BJ (cell line): ENCODE data around the gene ABCC8. TPM values are rescaled to one million over a fixed set of nuclear protein-coding genes. Genes with fewer than 3 reads are reported as not detected.

Experiments used
- CTCF ChIA-PET: fragments of 350-600 bp; formaldehyde crosslinking; extraction: SDS; loops from one replicate; lab custom pipeline; 2021; ENCODE audit warnings: antibody characterized with exemption, inconsistent platforms; lab: Yijun Ruan, JAX
- POLR2A ChIA-PET: fragments of 300-600 bp; sonication (Branson Sonifier 250); formaldehyde crosslinking; extraction: SDS; loops from one replicate; lab custom pipeline; 2021; ENCODE audit warnings: antibody characterized with exemption; lab: Charles Lee
- DNase-seq: peaks from one replicate; pipeline ENCODE4 v3.0.0-alpha.2; 2011; ENCODE audit warnings: low read depth
- H3K27me3 ChIP-seq: 2 replicates; pipeline ENCODE4 v1.6.0; 2011; ENCODE audit warnings: low read length; ENCODE audit not compliant: control insufficient read depth, insufficient read depth
- H3K36me3 ChIP-seq: 2 replicates; pipeline ENCODE4 v1.5.1; 2011; ENCODE audit warnings: low read length; ENCODE audit not compliant: control insufficient read depth, insufficient read depth
- H3K4me3 ChIP-seq: 2 replicates; pipeline ENCODE4 v1.5.1; 2011; ENCODE audit warnings: low read depth, mild to moderate bottlenecking, control low read depth, low read length
- CTCF ChIP-seq: IDR thresholded peaks from 2 replicates; pipeline ENCODE4 v1.5.1; 2011; ENCODE audit warnings: low read depth, mild to moderate bottlenecking, control low read depth, inconsistent platforms, low read length, moderate library complexity; ENCODE audit not compliant: insufficient read depth
- polyA plus RNA-seq: library from polyadenylated mRNA; depleted of rRNA; stranded (reverse); fragments of >200 nt; gene quantifications from 2 replicates; pipeline ENCODE4 v1.2.3, GENCODE V29; 2011

ABCC8 gene
- polyA plus RNA-seq, 1 experiment = not detected

GRCh38 chr11:17475666-17476316 is 854 bp downstream of the ABCC8 start:
- DNase-seq = no peak
- no peak for TF ChIP-seq CTCF
- Histone ChIP-seq H3K36me3 (no peaks in the 10 kb centered on the region), H3K27me3 (peaks cover 29% of the 10 kb centered on the region), H3K4me3 (no peak overlapping the region)
- POLR2A ChIA-PET = no interaction called here
- CTCF ChIA-PET = no interaction called here

- no peak for TF ChIP-seq CTCF
- Histone ChIP-seq H3K4me3 (no peak overlapping the region), H3K36me3 (no peaks in the 10 kb centered on the region), H3K27me3 (peaks cover 25% of the 10 kb centered on the region)
- POLR2A ChIA-PET = no interaction called here
- no peak for DNase-seq
- CTCF ChIA-PET = no interaction called here
These were observed 3.4 kb downstream of the ABCC8 start for GRCh38 chr11:17473071-17473744.

- TF ChIP-seq CTCF = no peak
- CTCF ChIA-PET = interaction anchor here (1.1 kb wide), 1 partner anchor 89 kb away, joined by 3 read pairs; no protein-coding TSS in a partner anchor
- DNase-seq = no peak
- Histone ChIP-seq H3K4me3 (no peak overlapping the region), H3K36me3 (no peaks in the 10 kb centered on the region), H3K27me3 (peaks cover 23% of the 10 kb centered on the region)
- POLR2A ChIA-PET = no interaction called here
These were observed 4.2 kb downstream of the ABCC8 start for GRCh38 chr11:17472467-17472866.

- Histone ChIP-seq H3K36me3 (no peaks in the 10 kb centered on the region), H3K4me3 (no peak overlapping the region), H3K27me3 (peaks cover 18% of the 10 kb centered on the region)
- ChIA-PET CTCF (no interaction called here), POLR2A (no interaction called here)
- TF ChIP-seq CTCF = no peak
- no peak for DNase-seq
These were observed 5.1 kb downstream of the ABCC8 start for GRCh38 chr11:17471501-17471900.

- DNase-seq = no peak
- H3K36me3 ChIP-seq = no peaks in the 10 kb centered on the region
- no peak for TF ChIP-seq CTCF
- peaks cover 10% of the 10 kb centered on the region for H3K27me3 ChIP-seq
- H3K4me3 ChIP-seq = no peak overlapping the region
- POLR2A ChIA-PET = no interaction called here
- CTCF ChIA-PET = no interaction called here
These were observed 6.6 kb downstream of the ABCC8 start for GRCh38 chr11:17469998-17470397.
